CD4-positive, alpha-beta T cell treated with Interferon alpha-2 for 1 hour (primary cell): ENCODE measurements around the gene RPRD2.

ENCODE experiments used
- DNase-seq, 2 donors: peaks; one replicate each; pipeline ENCODE4 v3.0.0-alpha.2; 2020 to 2022

Gene RPRD2

DNA sequence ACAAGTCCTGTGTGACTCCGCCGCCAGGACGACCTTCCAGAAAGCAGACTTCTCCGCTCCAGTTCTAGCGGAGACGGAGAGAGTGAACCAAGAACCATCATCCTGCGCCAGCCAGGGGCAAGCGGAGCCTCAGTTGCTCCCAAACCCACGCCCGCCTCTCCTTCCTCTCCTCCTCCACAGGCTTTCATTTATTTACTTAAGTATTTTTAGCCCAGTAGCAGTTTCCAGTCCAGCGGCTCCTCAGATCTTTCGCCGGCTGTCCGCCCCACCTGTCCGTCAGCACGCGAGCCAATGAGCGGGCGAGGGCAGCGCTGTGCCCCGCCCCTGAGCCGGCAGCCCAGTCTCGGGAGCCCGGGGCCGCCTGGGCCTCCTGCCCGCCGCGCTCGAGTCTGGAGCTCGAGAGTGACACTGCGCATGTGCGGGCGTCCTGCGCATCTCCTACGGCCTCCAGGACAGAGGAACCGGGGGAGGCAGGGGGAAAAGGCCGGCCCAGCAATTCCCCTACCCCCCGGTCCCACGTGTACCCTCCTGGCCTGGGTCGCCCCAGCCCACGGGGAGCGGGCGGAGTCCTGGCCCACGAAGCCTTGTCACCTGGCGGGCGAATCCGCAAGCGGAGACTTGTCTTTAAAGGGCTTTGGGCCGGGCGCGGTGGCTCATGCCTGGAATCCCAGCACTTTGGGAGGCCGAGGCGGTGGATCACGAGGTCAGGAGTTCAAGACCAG lies 151.5 kb downstream of the RPRD2 start, which contains the start of gene FALEC:
Gene FALEC, plus strand, starts transcription at position 425 of the 722 bp plus-strand sequence.
- peak; percentile 93 to 94 for DNase-seq

DNA sequence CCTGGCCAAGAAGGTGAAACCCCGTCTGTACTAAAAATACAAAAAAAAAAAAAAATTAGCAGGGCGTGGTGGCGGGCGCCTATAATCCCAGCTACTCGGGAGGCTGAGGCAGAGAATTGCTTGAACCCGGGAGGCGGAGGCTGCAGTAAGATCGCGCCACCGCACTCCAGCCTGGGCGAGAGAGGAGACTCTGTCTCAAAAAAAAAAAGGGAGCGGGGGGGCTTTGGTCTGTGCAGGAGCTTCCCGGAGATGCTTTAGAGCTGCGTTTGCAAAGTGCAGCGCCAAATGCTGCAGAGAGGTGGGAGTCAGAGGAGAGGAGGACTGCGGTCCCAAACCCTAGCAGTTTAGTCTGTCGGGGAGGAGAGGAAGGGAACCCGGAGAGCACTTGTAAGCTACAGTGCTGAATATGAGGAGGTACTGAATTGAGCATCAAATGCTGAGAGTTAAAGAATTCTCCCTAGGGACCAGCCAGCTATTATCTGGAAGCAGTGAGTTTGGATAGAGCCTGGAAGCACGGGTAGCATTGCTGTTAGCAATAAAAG lies 152.2 kb downstream of the RPRD2 start:
- DNase-seq, result no peak

DNA sequence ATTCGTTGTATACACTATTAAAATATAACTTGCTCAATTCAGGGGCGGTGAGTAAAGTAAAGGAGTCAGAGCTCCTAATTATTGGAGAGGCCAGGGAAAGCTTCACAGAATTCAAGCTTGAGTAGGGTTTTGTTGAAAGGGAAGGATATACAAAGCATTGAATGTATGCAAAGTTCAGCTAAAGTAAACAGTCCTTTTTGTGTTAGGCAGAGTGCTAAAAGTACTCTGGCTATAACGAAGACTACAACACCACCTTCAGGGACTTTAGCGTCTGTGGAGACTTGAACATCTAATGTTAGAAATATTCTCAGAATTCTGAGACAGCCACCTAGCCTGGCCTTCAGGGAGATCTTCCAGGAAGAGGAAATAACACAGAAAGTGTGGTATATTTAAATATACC lies 152.7 kb downstream of the RPRD2 start:
- peak in 1 of 2 donors; percentile 16 for DNase-seq

DNA sequence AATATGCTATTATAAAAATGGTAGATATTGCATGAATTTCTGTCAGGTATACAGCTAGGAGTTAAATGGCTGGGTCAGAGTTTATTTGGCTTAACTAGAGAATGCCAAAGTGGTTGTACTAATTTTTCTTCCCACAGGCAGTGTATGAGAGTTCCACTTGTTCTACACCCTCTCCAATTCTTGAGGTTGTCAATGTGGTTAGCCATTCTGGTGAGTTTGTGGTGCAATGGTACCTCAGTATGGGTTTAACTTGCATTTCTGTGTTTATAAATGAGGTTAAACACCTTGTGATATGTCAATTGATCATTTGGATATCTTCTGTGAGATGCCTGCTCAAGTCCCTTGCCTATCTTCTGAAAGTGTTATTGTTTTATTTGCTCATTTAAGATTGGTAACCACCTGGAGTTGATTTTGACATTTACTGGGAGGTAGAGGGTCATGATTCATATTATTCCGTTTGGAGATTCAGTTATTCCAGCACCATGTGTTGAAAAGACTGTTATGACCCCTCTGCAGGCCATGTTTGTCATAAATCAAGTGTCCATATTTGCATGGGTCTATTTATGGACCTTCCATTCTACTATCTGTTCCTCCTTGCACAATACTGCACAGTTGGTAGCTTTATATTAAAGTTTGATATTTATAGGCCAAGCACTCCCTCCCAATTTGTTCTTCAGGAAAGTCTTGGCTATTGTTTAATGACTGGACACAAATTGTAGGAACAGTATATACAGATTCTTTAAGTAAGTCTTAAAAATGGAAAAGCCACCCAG lies 157.4 kb downstream of the RPRD2 start:
- DNase-seq, result no peak

DNA sequence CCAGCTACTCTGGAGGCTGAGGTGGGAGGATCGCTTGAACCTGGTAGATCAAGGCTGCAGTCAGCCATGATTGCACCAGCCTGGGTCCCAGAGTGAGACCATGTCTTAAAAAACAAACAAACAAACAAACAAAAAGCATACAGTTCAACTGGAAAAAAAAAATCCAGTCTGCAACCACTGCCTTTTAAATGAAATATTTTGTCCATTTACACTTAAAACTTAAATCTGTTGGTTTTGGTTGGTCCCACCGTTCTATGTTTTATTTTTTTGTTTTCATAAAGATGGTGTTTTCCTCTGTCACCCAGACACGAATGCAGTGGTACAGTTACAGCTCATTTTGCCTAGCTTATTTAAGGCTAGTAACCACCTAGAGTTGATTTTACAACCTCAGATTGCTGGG lies 161.4 kb downstream of the RPRD2 start:
- no peak for DNase-seq
